Measurements from ENCODE around the gene PPP6R2. TPM values are rescaled to one million over a fixed set of nuclear protein-coding genes. Genes with fewer than 3 reads are reported as not detected.
A peak's percentile ranks its signal among the peaks of the same experiment; 100 is the strongest.

Gene PPP6R2
- total RNA-seq, 6 experiments from 2014 or later: 38.3 to 80.3 (median 54.4) TPM

DNA sequence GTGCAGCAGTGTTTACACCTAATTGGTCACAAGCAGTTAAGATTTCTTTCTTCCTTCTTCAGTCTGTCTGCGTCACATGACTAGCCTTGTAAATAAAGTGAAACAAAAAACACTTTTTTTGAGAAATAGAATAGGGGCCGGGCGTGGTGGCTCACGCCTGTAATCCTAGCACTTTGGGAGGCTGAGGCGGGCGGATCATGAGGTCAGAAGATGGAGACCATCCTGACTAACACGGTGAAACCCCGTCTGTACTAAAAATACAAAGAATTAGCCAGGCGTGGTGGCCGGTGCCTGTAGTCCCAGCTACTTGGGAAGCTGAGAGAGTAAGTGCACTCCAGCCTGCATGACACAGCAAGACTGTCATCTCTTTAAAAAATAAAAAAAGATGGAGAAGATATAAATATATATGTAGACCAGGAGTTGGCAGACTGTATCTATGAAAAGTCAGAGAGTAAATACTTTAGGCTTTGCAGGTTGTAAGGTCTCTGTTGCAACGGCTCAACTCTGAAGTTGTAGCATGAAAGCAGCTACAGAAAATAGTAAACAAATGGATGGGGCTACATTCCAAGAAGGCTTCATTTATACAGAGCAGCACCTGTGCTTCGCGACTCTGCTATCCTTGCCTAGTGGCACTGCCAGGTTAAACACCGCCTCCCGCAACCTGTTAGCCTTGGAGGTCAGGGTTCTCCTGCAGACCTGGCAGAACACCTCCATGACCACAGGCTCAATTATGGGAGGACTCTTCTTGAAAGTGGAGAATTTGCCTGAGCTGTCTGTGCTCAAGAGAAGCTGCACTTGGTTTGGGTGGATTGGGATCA, 55.9 kb downstream of the PPP6R2 start:
- no peaks in the 10 kb centered on the region for H3K9me3 ChIP-seq
- WGBS (ENCODE audit: insufficient coverage, low coverage, low lambda C conversion rate, missing lambda C conversion rate): 52% methylated on average over 14 of the region's 15 CpGs
- peaks cover 0 to 13% (median 6%) of the 10 kb centered on the region in 4 donors for H3K36me3 ChIP-seq
- intact Hi-C loops (cut with DNase I): no loop called here
- TF ChIP-seq POLR2A (IDR thresholded peaks at IDR 0.05) (no peak), CTCF (IDR thresholded peaks at IDR 0.05) (no peak)
- H3K4me3 ChIP-seq: no peak overlapping the region
- peaks cover 7 to 76% (median 42%) of the 10 kb centered on the region in 4 donors for H3K4me1 ChIP-seq
- H3K27ac ChIP-seq: peak overlapping the region; percentile 73 to 95 (median 87)
- DNase-seq (peak in 2 of 3 donors; percentile 88 to 90), ATAC-seq (peak; percentile 20 to 74 (median 64))
- H3K27me3 ChIP-seq: no peaks in the 10 kb centered on the region

DNA sequence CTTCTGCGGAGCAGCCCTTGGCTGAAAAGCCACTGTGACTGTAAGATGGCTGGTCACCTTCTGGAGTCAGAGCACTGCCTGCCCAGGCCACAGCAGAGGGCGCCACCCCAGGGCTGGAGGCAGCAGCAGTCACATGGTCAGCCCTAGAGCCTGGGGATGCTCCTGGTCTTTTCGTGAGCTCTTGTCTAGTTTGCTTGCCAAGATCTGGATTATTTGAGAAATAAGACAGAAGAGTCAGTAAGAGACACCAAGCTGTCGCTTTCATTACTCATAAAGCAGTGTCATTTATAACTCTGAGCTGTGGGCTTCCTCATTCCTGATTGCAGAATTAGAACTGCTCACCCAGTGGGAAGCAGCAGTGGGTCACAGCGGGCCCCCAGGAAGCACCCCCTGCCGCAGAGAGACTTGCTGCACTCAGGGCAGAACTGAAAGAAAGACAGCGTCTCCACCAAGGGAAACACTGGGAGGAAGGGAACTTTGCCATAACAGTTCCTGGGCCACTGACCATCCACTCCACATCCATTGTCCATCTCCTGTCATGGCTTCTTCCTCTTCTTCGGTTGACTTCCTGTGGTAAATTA, 56.7 kb downstream of the PPP6R2 start:
- no peak for DNase-seq
- H3K27me3 ChIP-seq: no peaks in the 10 kb centered on the region
- TF ChIP-seq CTCF (IDR thresholded peaks at IDR 0.05) (peak; percentile 16 to 36 (median 28)), POLR2A (IDR thresholded peaks at IDR 0.05) (no peak)
- H3K4me3 ChIP-seq: no peak overlapping the region
- H3K4me1 ChIP-seq: peaks cover 7 to 84% (median 46%) of the 10 kb centered on the region in 4 donors
- intact Hi-C loops (cut with DNase I): no loop called here
- H3K36me3 ChIP-seq: peaks cover 0 to 7% (median 3%) of the 10 kb centered on the region in 4 donors
- ATAC-seq: peak; percentile 27 to 39 (median 34)
- peak overlapping the region; percentile 73 to 95 (median 87) for H3K27ac ChIP-seq
- H3K9me3 ChIP-seq: no peaks in the 10 kb centered on the region
- 26% methylated on average over 5 of the region's 8 CpGs for WGBS (ENCODE audit: insufficient coverage, low coverage, low lambda C conversion rate, missing lambda C conversion rate)

DNA sequence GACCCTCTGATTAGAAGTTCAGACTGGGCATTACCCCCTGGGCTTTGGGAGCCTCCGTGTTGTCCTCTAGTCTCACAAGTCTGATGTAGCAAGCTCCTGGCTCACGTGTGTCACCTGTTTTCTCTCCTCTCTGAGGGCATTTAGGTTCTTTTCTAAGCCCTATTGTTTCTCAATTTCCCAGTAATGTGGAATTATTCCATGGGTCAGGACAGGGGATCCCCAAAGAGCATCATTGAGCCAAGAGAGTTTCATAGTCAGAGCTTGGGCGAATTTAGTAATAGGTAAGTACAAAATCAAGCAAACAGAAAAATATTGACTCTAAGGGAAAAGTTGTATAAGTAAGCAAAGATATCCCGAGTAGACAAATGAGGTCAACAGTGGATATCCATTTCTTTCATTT, 57.3 kb downstream of the PPP6R2 start:
- intact Hi-C loops (cut with DNase I): no loop called here
- DNase-seq (peak in 2 of 3 donors; percentile 74 to 81), ATAC-seq (peak; percentile 50 to 68 (median 56))
- peak overlapping the region; percentile 73 to 95 (median 87) for H3K27ac ChIP-seq
- H3K4me1 ChIP-seq: peaks cover 7 to 81% (median 46%) of the 10 kb centered on the region in 4 donors
- 18% methylated on average over 4 of the region's 4 CpGs for WGBS (ENCODE audit: insufficient coverage, low coverage, low lambda C conversion rate, missing lambda C conversion rate)
- no peak overlapping the region for H3K4me3 ChIP-seq
- H3K9me3 ChIP-seq: no peaks in the 10 kb centered on the region
- peaks cover 0 to 3% (median under 1%) of the 10 kb centered on the region in 4 donors for H3K36me3 ChIP-seq
- no peak for TF ChIP-seq POLR2A (IDR thresholded peaks at IDR 0.05)
- H3K27me3 ChIP-seq: no peaks in the 10 kb centered on the region

GRCh38 chr22:50400931-50401330, 57.8 kb downstream of the PPP6R2 start:
- H3K36me3 ChIP-seq: peaks cover 0 to 3% (median 0%) of the 10 kb centered on the region in 4 donors
- H3K27ac ChIP-seq: peak overlapping the region; percentile 59 to 95 (median 73)
- no peaks in the 10 kb centered on the region for H3K9me3 ChIP-seq
- peaks cover 7 to 79% (median 44%) of the 10 kb centered on the region in 4 donors for H3K4me1 ChIP-seq
- no peak overlapping the region for H3K4me3 ChIP-seq
- WGBS (ENCODE audit: insufficient coverage, low coverage, low lambda C conversion rate, missing lambda C conversion rate): 100% methylated on average over 5 of the region's 5 CpGs
- ATAC-seq: no peak
- TF ChIP-seq CTCF (IDR thresholded peaks at IDR 0.05): no peak
- no peak for TF ChIP-seq POLR2A (IDR thresholded peaks at IDR 0.05)
- DNase-seq: no peak
- intact Hi-C loops (cut with DNase I): no loop called here
- no peaks in the 10 kb centered on the region for H3K27me3 ChIP-seq

GRCh38 chr22:50401907-50402306, 58.8 kb downstream of the PPP6R2 start:
- H3K36me3 ChIP-seq: peaks cover 0 to 9% (median 2%) of the 10 kb centered on the region in 4 donors
- no peak overlapping the region for H3K4me3 ChIP-seq
- no peak for DNase-seq
- ATAC-seq: no peak
- no peaks in the 10 kb centered on the region for H3K9me3 ChIP-seq
- no peaks in the 10 kb centered on the region for H3K27me3 ChIP-seq
- WGBS (ENCODE audit: insufficient coverage, low coverage, low lambda C conversion rate, missing lambda C conversion rate): 76% methylated on average over 4 of the region's 4 CpGs
- H3K27ac ChIP-seq: peak overlapping the region in 2 of 3 donors; percentile 59 to 95
- TF ChIP-seq POLR2A (IDR thresholded peaks at IDR 0.05): no peak
- no peak for TF ChIP-seq CTCF (IDR thresholded peaks at IDR 0.05)
- intact Hi-C loops (cut with DNase I): no loop called here
- peaks cover 7 to 69% (median 40%) of the 10 kb centered on the region in 4 donors for H3K4me1 ChIP-seq
